ENCODE data around the gene ZNF853.
"Not testable (repeated sequence)": the region's sequence is repeated elsewhere in the genome, so short reads cannot be mapped to it uniquely, and the experiment has no call there.

The ZNF853 gene

GRCh38 chr7:6652446-6653011 lies 37.1 kb downstream of the ZNF853 start:
- no peak for DNase-seq (ENCODE audit: low spot score)

GRCh38 chr7:6653071-6654003 lies 37.9 kb downstream of the ZNF853 start:
- no peak for DNase-seq (ENCODE audit: low spot score)

DNA sequence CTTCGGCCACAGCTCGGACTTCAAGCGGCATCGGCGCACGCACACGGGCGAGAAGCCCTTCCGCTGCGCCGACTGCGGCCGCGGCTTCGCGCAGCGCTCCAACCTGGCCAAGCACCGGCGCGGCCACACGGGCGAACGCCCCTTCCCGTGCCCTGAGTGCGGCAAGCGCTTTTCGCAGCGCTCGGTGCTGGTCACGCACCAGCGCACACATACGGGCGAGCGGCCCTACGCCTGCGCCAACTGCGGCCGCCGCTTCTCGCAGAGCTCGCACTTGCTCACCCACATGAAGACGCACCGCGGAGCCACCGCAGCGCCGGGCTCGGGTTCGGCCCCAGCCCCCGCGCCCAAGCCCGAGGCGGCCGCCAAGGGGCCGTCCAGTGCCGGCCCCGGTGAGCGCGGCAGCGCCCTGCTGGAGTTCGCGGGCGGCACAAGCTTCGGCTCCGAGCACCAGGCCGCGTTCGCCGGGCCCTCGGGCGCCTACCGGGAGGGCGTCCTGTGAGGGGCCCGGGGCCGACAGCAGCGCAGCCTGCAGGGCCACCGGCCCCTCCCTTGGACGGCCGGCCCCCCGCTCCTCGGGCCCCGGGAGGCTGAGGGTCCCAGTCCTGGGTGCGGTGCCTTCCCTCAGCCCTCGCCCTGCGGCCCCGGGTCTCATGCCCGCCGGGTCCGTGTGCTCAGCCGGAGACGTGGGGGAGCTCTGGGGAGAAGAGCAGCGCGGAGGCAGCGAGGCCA lies 38.9 kb downstream of the ZNF853 start:
- no peak for DNase-seq (ENCODE audit: low spot score)

DNA sequence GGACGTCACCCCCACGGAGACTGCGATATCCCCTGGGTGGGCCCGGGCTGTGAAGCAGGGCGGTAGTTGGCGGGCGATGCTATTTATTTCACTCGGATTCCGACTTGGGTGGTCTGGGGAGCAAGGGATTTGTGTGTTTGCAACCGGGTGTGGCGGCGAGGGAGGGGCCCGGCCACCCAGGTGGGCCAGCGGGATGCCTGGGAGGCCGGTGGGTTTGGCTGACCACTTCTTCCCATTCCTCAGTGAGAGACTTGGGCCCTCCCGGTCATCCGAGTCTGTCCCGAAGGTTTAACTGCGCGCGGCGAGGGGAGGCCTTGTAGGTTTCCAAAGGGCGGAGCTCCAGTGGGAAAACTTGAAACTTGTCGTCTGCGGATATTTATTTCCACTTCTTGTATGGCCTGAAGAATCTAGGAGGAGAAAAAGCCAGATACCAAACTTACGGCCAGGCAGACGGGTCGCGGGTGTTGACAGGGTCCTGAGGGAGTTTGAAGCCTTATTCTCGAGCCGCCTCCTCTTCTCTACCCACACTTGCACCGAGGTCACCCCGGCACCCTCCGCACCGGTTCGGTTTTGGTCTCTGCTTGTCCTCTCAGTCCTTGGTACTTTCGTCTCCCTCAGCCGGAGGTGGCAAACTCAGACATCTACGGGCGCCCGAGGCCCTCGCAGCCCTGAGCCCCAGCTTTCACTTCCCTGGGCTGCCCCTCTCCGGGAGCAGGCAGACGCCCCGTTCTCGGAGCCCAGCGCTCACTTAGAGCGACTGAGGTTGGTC lies 39.6 kb downstream of the ZNF853 start:
- no peak for DNase-seq (ENCODE audit: low spot score)

- no peak for DNase-seq (ENCODE audit: low spot score)
Observed at GRCh38 chr7:6655636-6656385, 40.4 kb downstream of the ZNF853 start.

DNA sequence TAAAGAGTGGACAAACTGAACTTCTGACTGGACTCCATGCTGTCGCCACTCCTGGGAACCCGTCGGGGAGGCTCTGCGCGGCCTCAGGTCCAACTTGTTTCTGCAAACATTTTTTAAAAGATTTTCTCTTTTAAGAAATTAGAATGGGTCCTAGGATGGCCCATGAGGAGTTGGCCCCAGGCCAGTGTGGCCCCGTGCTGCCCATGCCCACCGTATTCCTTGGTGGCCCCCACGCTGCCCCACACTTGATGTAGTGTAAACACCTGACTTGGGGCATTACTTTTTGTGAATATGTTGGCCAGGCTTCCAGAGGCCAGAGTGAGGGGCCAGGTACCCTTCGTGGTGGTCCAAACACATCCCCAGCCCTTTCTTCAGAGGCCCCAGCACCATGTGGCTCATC lies 41.0 kb downstream of the ZNF853 start:
- no peak for DNase-seq (ENCODE audit: low spot score)

GRCh38 chr7:6658618-6659345 lies 43.4 kb downstream of the ZNF853 start:
- DNase-seq (ENCODE audit: low spot score), result no peak

- not testable (repeated sequence) for DNase-seq (ENCODE audit: low spot score)
Observed at GRCh38 chr7:6670851-6671250, 55.4 kb downstream of the ZNF853 start.

Data from putamen (tissue), 1 donor.